HEK293T (cell line): ENCODE results near the gene DHRS13.

Source experiments
- ARNT ChIP-seq: fragments of 450-650 bp; IDR thresholded peaks from 2 replicates; pipeline ENCODE4 v1.6.1; 2017; ENCODE audit warnings: mild to moderate bottlenecking
- BHLHE40 ChIP-seq: fragments of 450-650 bp; IDR thresholded peaks from 2 replicates; pipeline ENCODE4 v1.6.1; 2016; ENCODE audit warnings: mild to moderate bottlenecking, moderate library complexity, borderline replicate concordance
- ELF4 ChIP-seq: fragments of 450-650 bp; IDR thresholded peaks from 2 replicates; pipeline ENCODE4 v1.6.1; 2017; ENCODE audit warnings: antibody characterized with exemption
- FOXK2 ChIP-seq: fragments of 450-650 bp; IDR thresholded peaks from 2 replicates; pipeline ENCODE4 v1.6.1; 2016; ENCODE audit warnings: mild to moderate bottlenecking
- FOXM1 ChIP-seq: fragments of 450-650 bp; IDR thresholded peaks from 2 replicates; pipeline ENCODE4 v1.6.1; 2017; ENCODE audit warnings: mild to moderate bottlenecking, borderline replicate concordance
- HDGF ChIP-seq: fragments of 450-650 bp; IDR thresholded peaks from 2 replicates; pipeline ENCODE4 v1.6.1; 2017; ENCODE audit warnings: antibody characterized with exemption, borderline replicate concordance
- NFRKB ChIP-seq: fragments of 450-650 bp; IDR thresholded peaks from 2 replicates; pipeline ENCODE4 v1.6.1; 2016; ENCODE audit warnings: mild to moderate bottlenecking, moderate library complexity
- SP1 ChIP-seq: fragments of 450-650 bp; IDR thresholded peaks from 2 replicates; pipeline ENCODE4 v1.6.1; 2017
- TARDBP ChIP-seq: fragments of 450-650 bp; IDR thresholded peaks from 2 replicates; pipeline ENCODE4 v1.6.1; 2016
- TF ChIP-seq, protein P1 (sequence below): fragments of 450-650 bp; IDR thresholded peaks from 2 replicates; pipeline ENCODE4 v1.6.1; 2016

DNA sequence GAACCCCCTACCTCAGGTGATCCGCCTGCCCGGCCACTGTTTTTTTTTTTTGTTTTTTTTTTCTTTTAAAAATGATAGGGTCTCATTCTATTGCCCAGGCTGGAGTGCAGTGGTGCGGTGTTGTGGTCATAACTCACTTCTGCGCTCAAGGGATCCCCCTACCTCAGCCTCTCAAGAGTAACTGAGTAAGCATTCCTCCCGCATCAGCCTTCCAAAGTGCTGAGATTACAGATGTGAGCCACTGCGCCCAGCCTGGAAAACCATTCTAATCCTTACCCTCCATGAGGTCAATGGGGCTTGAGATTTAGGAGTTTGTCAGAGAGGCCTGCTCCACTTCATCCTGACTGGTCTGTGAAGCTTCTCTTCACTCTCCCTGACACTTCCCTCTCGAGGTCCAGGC is 35.6 kb downstream of the DHRS13 start:
- no peak for TF ChIP-seq TARDBP
- no peak for TF ChIP-seq SP1
- TF ChIP-seq, protein P1, sequence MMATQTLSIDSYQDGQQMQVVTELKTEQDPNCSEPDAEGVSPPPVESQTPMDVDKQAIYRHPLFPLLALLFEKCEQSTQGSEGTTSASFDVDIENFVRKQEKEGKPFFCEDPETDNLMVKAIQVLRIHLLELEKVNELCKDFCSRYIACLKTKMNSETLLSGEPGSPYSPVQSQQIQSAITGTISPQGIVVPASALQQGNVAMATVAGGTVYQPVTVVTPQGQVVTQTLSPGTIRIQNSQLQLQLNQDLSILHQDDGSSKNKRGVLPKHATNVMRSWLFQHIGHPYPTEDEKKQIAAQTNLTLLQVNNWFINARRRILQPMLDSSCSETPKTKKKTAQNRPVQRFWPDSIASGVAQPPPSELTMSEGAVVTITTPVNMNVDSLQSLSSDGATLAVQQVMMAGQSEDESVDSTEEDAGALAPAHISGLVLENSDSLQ, result no peak
- no peak for TF ChIP-seq FOXM1
- no peak for TF ChIP-seq ELF4
- no peak for TF ChIP-seq BHLHE40
- no peak for TF ChIP-seq NFRKB
- no peak for TF ChIP-seq FOXK2
- TF ChIP-seq HDGF, result no peak
- TF ChIP-seq ARNT, result no peak
